Suprapubic skin (tissue), 4 donors: ENCODE results near the gene COL16A1.

ENCODE experiments used
- CTCF ChIP-seq, 2 donors: fragments of 200-600 bp in 1 of 2; fragments of 450-650 bp in 1 of 2; sonication (generic) in 1 of 2; IDR thresholded peaks; one replicate each; pipeline ENCODE4 v1.5.1; 2016 to 2019; ENCODE audit warnings: antibody characterized with exemption in 2 of 2, mild to moderate bottlenecking in 1 of 2, moderate library complexity in 1 of 2
- POLR2A ChIP-seq, 2 donors: fragments of 450-650 bp; IDR thresholded peaks; one replicate each; pipeline ENCODE4 v1.6.1; 2017; ENCODE audit warnings: antibody characterized with exemption in 2 of 2, mild to moderate bottlenecking in 2 of 2, moderate library complexity in 2 of 2
- POLR2AphosphoS5 ChIP-seq, 3 donors: sonication (generic); formaldehyde crosslinking; IDR thresholded peaks; one replicate each; pipeline ENCODE4 v1.6.1; 2017; ENCODE audit warnings: antibody characterized with exemption in 3 of 3

GRCh38 chr1:31712630-31713029 lies 8.8 kb upstream of the COL16A1 start:
- TF ChIP-seq POLR2A (IDR thresholded peaks at IDR 0.05) (no peak), CTCF (IDR thresholded peaks at IDR 0.05) (no peak), POLR2AphosphoS5 (IDR thresholded peaks at IDR 0.05) (no peak)
